Ishikawa (cell line): ENCODE results near the gene SPATA6L.

Experiments
- CEBPB ChIP-seq: IDR thresholded peaks from 2 replicates; pipeline ENCODE4 v1.6.1; 2012
- EP300 ChIP-seq: IDR thresholded peaks from 2 replicates; pipeline ENCODE4 v1.6.1; 2012; ENCODE audit warnings: borderline replicate concordance
- TEAD4 ChIP-seq: IDR thresholded peaks from 2 replicates; pipeline ENCODE4 v1.6.1; 2012
- YY1 ChIP-seq: IDR thresholded peaks from 2 replicates; pipeline ENCODE4 v1.6.1; 2012; ENCODE audit warnings: low read depth

- TF ChIP-seq EP300 (no peak), CEBPB (no peak), TEAD4 (no peak), YY1 (no peak)
These were observed 47.6 kb downstream of the SPATA6L start for GRCh38 chr9:4618700-4619099.
